ENCODE measurements around the gene GNAT1.
A peak's percentile ranks its signal among the peaks of the same experiment; 100 is the strongest.

Gene GNAT1

DNA sequence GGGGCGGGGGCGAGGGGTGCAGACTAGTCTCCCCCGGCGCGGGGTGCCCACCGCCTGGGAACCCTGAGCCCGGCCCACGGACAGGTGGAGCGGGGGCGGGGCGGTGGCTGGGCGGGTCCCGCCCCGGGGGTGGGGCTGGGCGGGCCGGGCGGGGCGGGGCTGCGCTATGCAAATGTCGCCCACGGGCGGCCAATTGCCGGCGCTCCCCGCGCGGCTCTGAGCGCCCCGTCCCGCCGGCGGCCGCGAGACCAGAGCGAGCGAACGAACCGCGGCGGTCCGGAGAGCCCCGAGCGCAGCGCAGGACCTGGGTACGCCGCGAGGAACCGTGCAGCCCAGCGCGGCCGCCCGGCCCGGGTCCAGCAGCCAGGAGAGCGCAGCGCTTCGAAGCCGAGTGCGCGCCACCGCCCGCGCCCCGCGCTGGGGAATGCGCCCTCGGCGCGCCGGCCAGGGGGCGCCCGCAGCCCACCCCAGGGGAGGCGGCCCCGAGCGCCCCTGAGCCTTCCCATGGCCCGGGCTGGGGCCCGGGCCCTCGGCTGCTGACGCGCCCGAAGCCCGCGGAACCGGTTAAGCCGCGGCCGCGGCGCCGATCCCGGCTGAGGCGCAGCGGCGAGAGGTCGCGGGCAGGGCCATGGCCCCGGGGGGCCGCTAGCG lies 36.4 kb upstream of the GNAT1 start, which contains the start of gene SEMA3F:
SEMA3F (plus strand) TSS at position 485 of the 651 bp plus-strand sequence. CDS start 4,299 bp downstream, outside the sequence.
- 0% methylated on average over 43 to 71 of the region's 98 CpGs for WGBS, 2 experiments (ENCODE audit: insufficient coverage in 2 of 2)
- Histone ChIP-seq H3K4me3 (ENCODE audit: extremely low read depth, insufficient read depth, low read length, poor library complexity, severe bottlenecking) (peak within 1 kb of the TSS; percentile 47), H3K27ac (ENCODE audit: low read depth, low read length, severe bottlenecking) (no peak within 1 kb of the TSS), H3K36me3 (ENCODE audit: control insufficient read depth, insufficient read depth, low read length) (no peaks in the 10 kb centered on the region), H3K4me1 (ENCODE audit: control insufficient read depth, insufficient read depth, low read length, poor library complexity, severe bottlenecking) (peaks cover 37% of the 10 kb centered on the region), H3K9me3 (ENCODE audit: control insufficient read depth, low read length) (no peaks in the 10 kb centered on the region)

- Histone ChIP-seq H3K4me1 (ENCODE audit: control insufficient read depth, insufficient read depth, low read length, poor library complexity, severe bottlenecking) (peaks cover 38% of the 10 kb centered on the region), H3K27ac (ENCODE audit: low read depth, low read length, severe bottlenecking) (no peak overlapping the region), H3K36me3 (ENCODE audit: control insufficient read depth, insufficient read depth, low read length) (no peaks in the 10 kb centered on the region), H3K9me3 (ENCODE audit: control insufficient read depth, low read length) (no peaks in the 10 kb centered on the region), H3K4me3 (ENCODE audit: extremely low read depth, insufficient read depth, low read length, poor library complexity, severe bottlenecking) (peak overlapping the region; percentile 47)
- 0 to 1% methylated on average over 12 to 33 of the region's 37 CpGs for WGBS, 2 experiments (ENCODE audit: insufficient coverage in 2 of 2)
These were observed 35.9 kb upstream of the GNAT1 start for GRCh38 chr3:50155491-50155878.

DNA sequence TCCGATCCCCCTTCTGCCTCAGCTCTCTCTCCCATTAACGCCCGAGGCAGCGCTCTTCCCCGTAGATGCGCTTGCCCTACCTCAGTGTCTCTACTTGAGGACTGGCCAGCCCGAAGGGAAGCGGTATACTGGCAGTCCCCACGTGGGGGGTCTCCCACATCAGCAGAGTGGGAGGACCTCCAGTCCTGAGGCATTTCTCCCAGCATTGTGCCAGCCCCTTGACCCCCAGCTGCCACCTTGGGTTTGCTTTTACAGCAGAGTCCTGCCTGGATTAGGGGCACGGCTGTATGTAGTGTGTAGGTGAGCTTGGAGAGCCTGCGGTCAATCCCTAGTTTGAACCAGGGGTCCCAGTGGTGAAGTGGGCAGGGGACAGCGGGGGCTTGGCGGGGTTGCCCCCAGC lies 35.5 kb upstream of the GNAT1 start:
- WGBS, 2 experiments (ENCODE audit: insufficient coverage in 2 of 2): 11 to 12% methylated on average over 12 to 13 of the region's 13 CpGs
- peak overlapping the region; percentile 47 for H3K4me3 ChIP-seq (ENCODE audit: extremely low read depth, insufficient read depth, low read length, poor library complexity, severe bottlenecking)
- H3K36me3 ChIP-seq (ENCODE audit: control insufficient read depth, insufficient read depth, low read length): no peaks in the 10 kb centered on the region
- peaks cover 42% of the 10 kb centered on the region for H3K4me1 ChIP-seq (ENCODE audit: control insufficient read depth, insufficient read depth, low read length, poor library complexity, severe bottlenecking)
- no peaks in the 10 kb centered on the region for H3K9me3 ChIP-seq (ENCODE audit: control insufficient read depth, low read length)
- no peak overlapping the region for H3K27ac ChIP-seq (ENCODE audit: low read depth, low read length, severe bottlenecking)

GRCh38 chr3:50156549-50157493 lies 34.6 kb upstream of the GNAT1 start:
- H3K9me3 ChIP-seq (ENCODE audit: control insufficient read depth, low read length): no peaks in the 10 kb centered on the region
- H3K4me3 ChIP-seq (ENCODE audit: extremely low read depth, insufficient read depth, low read length, poor library complexity, severe bottlenecking): peak overlapping the region; percentile 47
- no peak overlapping the region for H3K27ac ChIP-seq (ENCODE audit: low read depth, low read length, severe bottlenecking)
- peaks cover 41% of the 10 kb centered on the region for H3K4me1 ChIP-seq (ENCODE audit: control insufficient read depth, insufficient read depth, low read length, poor library complexity, severe bottlenecking)
- no peaks in the 10 kb centered on the region for H3K36me3 ChIP-seq (ENCODE audit: control insufficient read depth, insufficient read depth, low read length)
- WGBS, 2 experiments (ENCODE audit: insufficient coverage in 2 of 2): 17 to 24% methylated on average over 15 to 18 of the region's 20 CpGs

DNA sequence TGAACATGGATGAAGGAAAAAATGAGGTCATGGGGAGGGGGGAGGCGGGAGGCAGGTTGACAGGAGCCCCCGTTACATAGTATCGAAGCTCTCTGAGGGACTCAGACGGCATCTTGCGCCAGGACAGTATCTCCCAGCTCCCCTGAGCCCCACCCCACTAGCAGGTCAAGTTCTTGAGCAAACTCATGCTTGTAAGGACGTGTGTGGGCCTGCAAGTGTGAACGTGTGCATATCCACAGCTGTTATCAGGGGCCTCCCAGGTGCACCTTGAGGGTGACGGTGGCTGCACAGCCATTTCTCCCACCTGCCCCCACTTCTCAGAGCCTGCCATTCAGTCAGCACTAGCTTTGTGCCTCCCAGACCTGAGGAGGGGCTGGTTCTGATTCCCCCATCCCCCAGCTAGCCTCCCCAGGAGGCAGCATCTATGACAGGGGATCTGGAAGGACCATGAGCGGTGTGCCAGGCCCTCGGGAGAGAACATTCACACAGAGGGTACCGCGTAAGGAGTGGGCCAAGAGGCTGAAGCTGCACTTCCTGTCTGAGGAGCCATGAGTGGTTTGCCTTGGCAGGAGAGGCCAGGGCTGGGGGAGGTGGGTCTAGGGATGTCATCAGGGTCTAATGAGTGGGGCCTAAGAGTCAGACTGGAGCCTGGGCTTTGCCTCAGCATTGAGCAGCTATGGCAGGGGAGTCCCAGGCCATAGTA lies 33.4 kb upstream of the GNAT1 start:
- H3K4me3 ChIP-seq (ENCODE audit: extremely low read depth, insufficient read depth, low read length, poor library complexity, severe bottlenecking): no peak overlapping the region
- H3K4me1 ChIP-seq (ENCODE audit: control insufficient read depth, insufficient read depth, low read length, poor library complexity, severe bottlenecking): peaks cover 44% of the 10 kb centered on the region
- no peaks in the 10 kb centered on the region for H3K9me3 ChIP-seq (ENCODE audit: control insufficient read depth, low read length)
- 79 to 87% methylated on average over 11 to 12 of the region's 12 CpGs for WGBS, 2 experiments (ENCODE audit: insufficient coverage in 2 of 2)
- H3K36me3 ChIP-seq (ENCODE audit: control insufficient read depth, insufficient read depth, low read length): no peaks in the 10 kb centered on the region
- H3K27ac ChIP-seq (ENCODE audit: low read depth, low read length, severe bottlenecking): no peak overlapping the region

DNA sequence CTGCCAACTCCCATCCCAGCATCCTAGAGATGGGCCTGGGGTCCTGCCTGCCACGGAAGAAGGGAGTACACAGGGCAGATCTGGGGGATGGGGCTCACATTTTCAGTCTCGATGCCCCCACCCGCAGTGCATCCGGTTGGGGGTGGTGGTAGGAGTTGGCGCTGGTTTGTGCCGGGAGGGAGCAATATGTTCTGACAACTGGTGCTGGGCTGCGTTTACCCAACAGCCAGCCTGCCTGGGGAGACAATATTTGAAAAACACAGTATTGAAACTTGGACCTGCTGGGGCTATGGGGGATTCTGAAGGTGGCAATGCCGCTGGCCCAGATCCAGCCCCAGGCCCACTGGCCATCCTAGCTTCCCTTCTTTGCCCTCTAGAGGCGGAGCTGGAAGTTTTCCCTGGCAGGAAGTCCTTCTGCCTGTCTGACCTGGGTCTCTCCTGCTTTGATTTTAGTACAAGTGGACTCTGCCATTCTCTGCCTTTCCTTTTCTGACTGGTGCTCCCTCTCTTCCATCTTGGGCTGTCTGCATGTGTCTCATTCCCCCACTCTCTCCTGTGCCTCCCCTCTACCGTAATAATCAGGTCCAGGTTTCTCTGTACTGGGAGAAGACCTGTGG lies 32.8 kb upstream of the GNAT1 start:
- H3K4me3 ChIP-seq (ENCODE audit: extremely low read depth, insufficient read depth, low read length, poor library complexity, severe bottlenecking): no peak overlapping the region
- no peaks in the 10 kb centered on the region for H3K9me3 ChIP-seq (ENCODE audit: control insufficient read depth, low read length)
- peaks cover 3% of the 10 kb centered on the region for H3K36me3 ChIP-seq (ENCODE audit: control insufficient read depth, insufficient read depth, low read length)
- WGBS, 2 experiments (ENCODE audit: insufficient coverage in 2 of 2): 86 to 92% methylated on average over 4 to 7 of the region's 10 CpGs
- H3K27ac ChIP-seq (ENCODE audit: low read depth, low read length, severe bottlenecking): no peak overlapping the region
- peaks cover 44% of the 10 kb centered on the region for H3K4me1 ChIP-seq (ENCODE audit: control insufficient read depth, insufficient read depth, low read length, poor library complexity, severe bottlenecking)

- Histone ChIP-seq H3K4me3 (ENCODE audit: extremely low read depth, insufficient read depth, low read length, poor library complexity, severe bottlenecking) (no peak overlapping the region), H3K36me3 (ENCODE audit: control insufficient read depth, insufficient read depth, low read length) (peaks cover 7% of the 10 kb centered on the region), H3K9me3 (ENCODE audit: control insufficient read depth, low read length) (no peaks in the 10 kb centered on the region), H3K27ac (ENCODE audit: low read depth, low read length, severe bottlenecking) (no peak overlapping the region), H3K4me1 (ENCODE audit: control insufficient read depth, insufficient read depth, low read length, poor library complexity, severe bottlenecking) (peaks cover 53% of the 10 kb centered on the region)
- WGBS, 2 experiments (ENCODE audit: insufficient coverage in 2 of 2): 100% methylated on average over 1 of the region's 7 CpGs; no CpG with 5 or more reads in 1 of the 2 experiments
These were observed 30.8 kb upstream of the GNAT1 start for GRCh38 chr3:50160561-50160983.

DNA sequence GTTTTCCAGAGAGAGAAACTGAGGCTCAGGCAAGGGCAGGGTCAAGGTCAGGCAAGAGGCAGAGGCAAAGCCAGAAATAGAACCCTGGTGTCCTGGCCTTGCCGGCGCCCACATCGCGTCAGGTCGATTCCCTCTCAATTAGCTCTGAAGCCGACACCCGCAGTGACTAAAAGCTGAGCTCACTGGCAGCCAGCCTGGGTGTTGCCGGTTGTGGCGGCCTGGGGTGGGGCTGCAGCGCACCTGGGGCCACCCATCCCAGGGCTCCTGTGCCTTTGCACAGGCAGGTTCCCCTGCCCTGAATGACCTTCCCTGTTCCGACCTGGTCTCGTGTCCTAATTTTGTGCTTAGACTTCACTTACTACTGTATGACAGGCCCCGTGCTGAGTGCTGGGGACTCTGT lies 30.1 kb upstream of the GNAT1 start:
- Histone ChIP-seq H3K36me3 (ENCODE audit: control insufficient read depth, insufficient read depth, low read length) (peaks cover 7% of the 10 kb centered on the region), H3K27ac (ENCODE audit: low read depth, low read length, severe bottlenecking) (no peak overlapping the region), H3K4me3 (ENCODE audit: extremely low read depth, insufficient read depth, low read length, poor library complexity, severe bottlenecking) (no peak overlapping the region), H3K4me1 (ENCODE audit: control insufficient read depth, insufficient read depth, low read length, poor library complexity, severe bottlenecking) (peaks cover 58% of the 10 kb centered on the region), H3K9me3 (ENCODE audit: control insufficient read depth, low read length) (no peaks in the 10 kb centered on the region)
- WGBS, 2 experiments (ENCODE audit: insufficient coverage in 2 of 2): 89 to 97% methylated on average over 12 to 13 of the region's 13 CpGs

DNA sequence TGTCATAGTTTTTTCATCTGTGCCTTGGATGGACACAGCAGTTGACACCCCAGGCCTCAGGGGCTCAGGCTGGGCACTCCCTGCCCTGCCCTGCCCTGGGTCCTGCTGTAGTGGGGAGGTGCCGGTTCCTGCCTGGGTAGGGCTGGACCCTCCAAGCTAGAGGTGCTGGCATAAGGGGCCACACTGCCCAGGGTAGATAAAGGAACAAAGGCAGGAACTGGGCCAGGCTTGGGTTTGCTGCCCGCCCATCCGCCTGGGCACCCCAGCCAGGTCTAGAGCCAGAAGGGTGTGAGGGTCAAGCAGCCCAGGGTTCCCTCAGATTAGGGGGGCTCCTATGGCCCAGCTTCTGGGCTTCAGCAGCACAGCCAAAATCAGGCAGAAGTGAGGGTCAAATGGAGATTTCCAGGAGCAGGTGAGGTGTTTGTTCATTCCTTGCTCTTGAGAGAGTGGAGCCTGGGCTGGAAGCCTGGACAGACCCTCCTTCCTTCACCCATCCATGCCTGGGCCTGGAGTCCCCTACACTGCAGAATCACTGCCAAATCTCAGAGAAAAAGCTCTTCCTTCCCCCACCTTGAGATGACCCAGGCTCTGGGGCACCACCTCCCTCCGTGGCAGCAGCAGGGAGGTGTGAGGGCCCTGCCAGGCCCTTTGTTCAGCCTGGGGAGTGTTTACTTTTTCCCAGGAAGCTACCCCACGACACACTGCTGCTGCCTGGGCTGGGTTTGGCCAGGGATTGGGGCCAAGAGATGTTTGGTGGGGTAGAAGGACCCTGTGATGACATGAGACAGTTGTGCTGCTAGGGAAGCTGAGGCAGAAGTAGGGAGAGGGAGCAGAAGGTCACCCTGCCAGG lies 29.2 kb upstream of the GNAT1 start:
- WGBS, 2 experiments (ENCODE audit: insufficient coverage in 2 of 2): 98 to 100% methylated on average over 3 to 4 of the region's 5 CpGs
- no peaks in the 10 kb centered on the region for H3K9me3 ChIP-seq (ENCODE audit: control insufficient read depth, low read length)
- H3K4me1 ChIP-seq (ENCODE audit: control insufficient read depth, insufficient read depth, low read length, poor library complexity, severe bottlenecking): peaks cover 58% of the 10 kb centered on the region
- H3K27ac ChIP-seq (ENCODE audit: low read depth, low read length, severe bottlenecking): no peak overlapping the region
- H3K4me3 ChIP-seq (ENCODE audit: extremely low read depth, insufficient read depth, low read length, poor library complexity, severe bottlenecking): no peak overlapping the region
- H3K36me3 ChIP-seq (ENCODE audit: control insufficient read depth, insufficient read depth, low read length): peaks cover 7% of the 10 kb centered on the region
